HEK293 (cell line): ENCODE measurements around the gene ALDOC.
A peak's percentile ranks its signal among the peaks of the same experiment; 100 is the strongest.

Experiments
- EGR2 ChIP-seq: fragments of 450-650 bp; formaldehyde crosslinking; IDR thresholded peaks from 2 replicates; pipeline ENCODE4 v1.5.1; 2016; ENCODE audit warnings: low read depth, missing biosample characterization, missing genetic modification characterization
- KLF9 ChIP-seq: fragments of 450-650 bp; formaldehyde crosslinking; IDR thresholded peaks from 2 replicates; pipeline ENCODE4 v1.5.1; 2016; ENCODE audit warnings: missing biosample characterization, missing genetic modification characterization, low read depth
- MEIS1 ChIP-seq: sonication (generic); formaldehyde crosslinking; IDR thresholded peaks from 2 replicates; pipeline ENCODE4 v1.8.1; 2022; ENCODE audit warnings: missing genetic modification reagents, mild to moderate bottlenecking, borderline replicate concordance
- OVOL3 ChIP-seq: fragments of 450-650 bp; formaldehyde crosslinking; IDR thresholded peaks from 2 replicates; pipeline ENCODE4 v1.5.1; 2016; ENCODE audit warnings: missing biosample characterization, missing genetic modification characterization
- PRDM10 ChIP-seq: fragments of 450-650 bp; formaldehyde crosslinking; IDR thresholded peaks from 2 replicates; pipeline ENCODE4 v1.5.1; 2016; ENCODE audit warnings: missing biosample characterization, missing genetic modification characterization
- PRDM6 ChIP-seq: fragments of 450-650 bp; formaldehyde crosslinking; IDR thresholded peaks from 2 replicates; pipeline ENCODE4 v1.5.1; 2017; ENCODE audit warnings: missing biosample characterization, missing genetic modification characterization
- RBAK ChIP-seq: fragments of 450-650 bp; formaldehyde crosslinking; IDR thresholded peaks from 2 replicates; pipeline ENCODE4 v1.5.1; 2016; ENCODE audit warnings: missing biosample characterization, missing genetic modification characterization
- SCRT1 ChIP-seq: fragments of 450-650 bp; formaldehyde crosslinking; IDR thresholded peaks from 2 replicates; pipeline ENCODE4 v1.5.1; 2016; ENCODE audit warnings: missing biosample characterization, missing genetic modification characterization, borderline replicate concordance
- ZNF16 ChIP-seq: fragments of 450-650 bp; formaldehyde crosslinking; IDR thresholded peaks from 2 replicates; pipeline ENCODE4 v1.5.1; 2016; ENCODE audit warnings: low read depth, missing biosample characterization, missing genetic modification characterization
- ZNF18 ChIP-seq: fragments of 450-650 bp; formaldehyde crosslinking; IDR thresholded peaks from 2 replicates; pipeline ENCODE4 v1.5.1; 2016; ENCODE audit warnings: missing biosample characterization, missing genetic modification characterization
- ZNF221 ChIP-seq: fragments of 450-650 bp; formaldehyde crosslinking; IDR thresholded peaks from 2 replicates; pipeline ENCODE4 v1.5.1; 2017; ENCODE audit warnings: missing biosample characterization, missing genetic modification characterization, borderline replicate concordance
- ZNF266 ChIP-seq: fragments of 450-650 bp; formaldehyde crosslinking; IDR thresholded peaks from 2 replicates; pipeline ENCODE4 v1.5.1; 2016; ENCODE audit warnings: missing biosample characterization, missing genetic modification characterization, low read depth
- ZNF311 ChIP-seq: fragments of 450-650 bp; formaldehyde crosslinking; IDR thresholded peaks from 2 replicates; pipeline ENCODE4 v1.5.1; 2017; ENCODE audit warnings: missing biosample characterization, missing genetic modification characterization, borderline replicate concordance
- ZNF335 ChIP-seq: fragments of 450-650 bp; formaldehyde crosslinking; conservative IDR thresholded peaks from 2 replicates; pipeline ENCODE4 v1.5.1; 2016; ENCODE audit warnings: missing biosample characterization, missing genetic modification characterization
- ZNF350 ChIP-seq: fragments of 450-650 bp; formaldehyde crosslinking; IDR thresholded peaks from 2 replicates; pipeline ENCODE4 v1.5.0; 2017; ENCODE audit warnings: missing biosample characterization, mild to moderate bottlenecking, missing genetic modification characterization
- ZNF391 ChIP-seq: fragments of 450-650 bp; formaldehyde crosslinking; IDR thresholded peaks from 2 replicates; pipeline ENCODE4 v1.5.1; 2016; ENCODE audit warnings: low read depth, missing biosample characterization, missing genetic modification characterization, borderline replicate concordance
- ZNF394 ChIP-seq: fragments of 450-650 bp; formaldehyde crosslinking; IDR thresholded peaks from 2 replicates; pipeline ENCODE4 v1.5.1; 2016; ENCODE audit warnings: missing biosample characterization, missing genetic modification characterization, mild to moderate bottlenecking, moderate library complexity, borderline replicate concordance
- ZNF404 ChIP-seq: fragments of 450-650 bp; formaldehyde crosslinking; IDR thresholded peaks from 2 replicates; pipeline ENCODE4 v1.5.1; 2017; ENCODE audit warnings: missing biosample characterization, missing genetic modification characterization
- ZNF510 ChIP-seq: fragments of 450-650 bp; formaldehyde crosslinking; IDR thresholded peaks from 2 replicates; pipeline ENCODE4 v1.5.1; 2018; ENCODE audit warnings: mild to moderate bottlenecking, missing genetic modification characterization, missing biosample characterization; ENCODE audit not compliant: insufficient replicate concordance
- ZNF518A ChIP-seq: fragments of 450-650 bp; formaldehyde crosslinking; conservative IDR thresholded peaks from 2 replicates; pipeline ENCODE4 v1.5.1; 2016; ENCODE audit warnings: low read depth, missing biosample characterization, missing genetic modification characterization
- ZNF654 ChIP-seq: fragments of 450-650 bp; formaldehyde crosslinking; IDR thresholded peaks from 2 replicates; pipeline ENCODE4 v1.5.1; 2016; ENCODE audit warnings: low read depth, missing biosample characterization, missing genetic modification characterization
- ZNF707 ChIP-seq: fragments of 450-650 bp; formaldehyde crosslinking; IDR thresholded peaks from 2 replicates; pipeline ENCODE4 v1.5.1; 2016; ENCODE audit warnings: missing biosample characterization, missing genetic modification characterization
- ZNF830 ChIP-seq: fragments of 450-650 bp; IDR thresholded peaks from 2 replicates; pipeline ENCODE4 v1.5.0; 2018; ENCODE audit warnings: missing biosample characterization, missing genetic modification characterization, low read depth, mild to moderate bottlenecking, moderate library complexity
- ZNF837 ChIP-seq: fragments of 450-650 bp; formaldehyde crosslinking; IDR thresholded peaks from 2 replicates; pipeline ENCODE4 v1.5.1; 2016; ENCODE audit warnings: missing biosample characterization, missing genetic modification characterization
- ZSCAN5A ChIP-seq: fragments of 450-650 bp; formaldehyde crosslinking; IDR thresholded peaks from 2 replicates; pipeline ENCODE4 v1.5.1; 2016; ENCODE audit warnings: missing biosample characterization, missing genetic modification characterization

The ALDOC gene

GRCh38 chr17:28598799-28599310, 22.2 kb upstream of the ALDOC start, which contains the start of gene SPAG5 (continued):
- TF ChIP-seq ZNF518A (tag by site-specific recombination) (no peak), ZNF335 (tag by site-specific recombination) (peak; percentile 85), ZNF391 (tag by site-specific recombination) (no peak), EGR2 (tag by site-specific recombination) (no peak), ZNF837 (tag by site-specific recombination) (no peak), ZNF830 (tag by site-specific recombination) (no peak), PRDM6 (tag by site-specific recombination) (no peak), PRDM10 (tag by site-specific recombination) (no peak), ZNF311 (no peak), ZNF654 (tag by site-specific recombination) (no peak), MEIS1 (CRISPR knock-in tag) (no peak), ZNF510 (tag by site-specific recombination) (no peak), ZNF394 (tag by site-specific recombination) (no peak), ZNF221 (tag by site-specific recombination) (no peak), ZSCAN5A (tag by site-specific recombination) (0 out of 2 replicates have a peak, but pooled peaks have one; percentile 5), RBAK (tag by site-specific recombination) (no peak), ZNF350 (no peak), ZNF266 (no peak), ZNF16 (tag by site-specific recombination) (no peak), ZNF18 (tag by site-specific recombination) (no peak), KLF9 (tag by site-specific recombination) (peak; percentile 98), ZNF404 (tag by site-specific recombination) (no peak), OVOL3 (tag by site-specific recombination) (no peak), SCRT1 (tag by site-specific recombination) (no peak), ZNF707 (no peak)
